PC-9 (cell line): Measurements from ENCODE around the gene MSS51. TPM values are rescaled to one million over a fixed set of nuclear protein-coding genes. Genes with fewer than 3 reads are reported as not detected.

ENCODE experiments used
- BruUV-seq: library from RNA; stranded (reverse); fragments of 400-500 nt; replicated peaks from 2 replicates; lab custom pipeline; 2021; lab: Mats Ljungman, UMichigan
- CTCF ChIA-PET: fragments of 300-600 bp; sonication (Branson Sonifier 250); formaldehyde crosslinking; loops from one replicate; lab custom pipeline; 2022; ENCODE audit warnings: antibody characterized with exemption; lab: Charles Lee
- POLR2A ChIA-PET: fragments of 300-600 bp; sonication (Branson Sonifier 250); formaldehyde crosslinking; loops from one replicate; lab custom pipeline; 2022; ENCODE audit warnings: antibody characterized with exemption; ENCODE audit not compliant: unreplicated experiment; lab: Charles Lee
- DNase-seq, 2 experiments: peaks; one replicate each; pipeline versions ENCODE4 v3.0.0 to v3.0.0-alpha.2; 2015 to 2022; ENCODE audit warnings: mixed read lengths in 1 of 2
- H2AFZ ChIP-seq: fragments of 200-600 bp; sonication (generic); 2 replicates; pipeline ENCODE4 v1.8.1; 2017; ENCODE audit warnings: antibody characterized with exemption
- H3F3A ChIP-seq: fragments of 200-600 bp; sonication (generic); 2 replicates; pipeline ENCODE4 v1.8.1; 2017; ENCODE audit warnings: antibody characterized with exemption, mild to moderate bottlenecking, low read depth; ENCODE audit not compliant: insufficient read depth
- H3K27ac ChIP-seq: fragments of 200-600 bp; sonication (generic); 2 replicates; pipeline ENCODE4 v1.6.1; 2016; ENCODE audit warnings: mixed run types
- H3K27me3 ChIP-seq: fragments of 200-600 bp; sonication (generic); 2 replicates; pipeline ENCODE4 v1.6.1; 2016; ENCODE audit warnings: low read depth, mixed run types; ENCODE audit not compliant: insufficient read depth
- H3K36me3 ChIP-seq: fragments of 200-600 bp; sonication (generic); 2 replicates; pipeline ENCODE4 v1.6.1; 2016; ENCODE audit warnings: low read depth, mixed run types
- H3K4me1 ChIP-seq: fragments of 200-600 bp; sonication (generic); replicated peaks from 2 replicates; pipeline ENCODE4 v1.6.1; 2016; ENCODE audit warnings: mixed run types; ENCODE audit not compliant: insufficient read depth
- H3K4me2 ChIP-seq: fragments of 200-600 bp; sonication (generic); 2 replicates; pipeline ENCODE4 v1.6.1; 2017; ENCODE audit warnings: mixed run types
- H3K4me3 ChIP-seq: fragments of 200-600 bp; sonication (generic); 2 replicates; pipeline ENCODE4 v1.6.1; 2016; ENCODE audit warnings: mixed run types
- H3K79me2 ChIP-seq: fragments of 200-600 bp; sonication (generic); 2 replicates; pipeline ENCODE4 v1.6.1; 2017; ENCODE audit warnings: low read depth, mixed run types
- H3K9me2 ChIP-seq: fragments of 200-600 bp; sonication (generic); 2 replicates; pipeline ENCODE4 v1.8.1; 2017; ENCODE audit warnings: mild to moderate bottlenecking; ENCODE audit not compliant: insufficient read depth
- H3K9me3 ChIP-seq: fragments of 200-600 bp; sonication (generic); 2 replicates; pipeline ENCODE4 v1.8.1; 2016; ENCODE audit warnings: low read depth; ENCODE audit not compliant: insufficient read depth
- H4K20me1 ChIP-seq: fragments of 200-600 bp; sonication (generic); 2 replicates; pipeline ENCODE4 v1.8.1; 2017; ENCODE audit not compliant: insufficient read depth
- EZH2 ChIP-seq: fragments of 200-600 bp; sonication (generic); IDR thresholded peaks from 2 replicates; pipeline ENCODE4 v1.8.0; 2017; ENCODE audit warnings: antibody characterized with exemption, low read depth
- intact Hi-C: fragments of 100-400 bp; cut with micrococcal nuclease; formaldehyde crosslinking; loops from one replicate; pipeline ENCODE4 v1.10.0; 2022; ENCODE audit not compliant: unreplicated experiment
- total RNA-seq: library from RNA; stranded (reverse); gene quantifications from 2 replicates; pipeline ENCODE4 v1.2.3, GENCODE V29; 2021
- TF ChIP-seq, protein P1 (sequence below): fragments of 200-600 bp; sonication (generic); conservative IDR thresholded peaks from 2 replicates; pipeline ENCODE4 v1.6.1; 2017; ENCODE audit warnings: mixed run types, antibody characterized with exemption, mild to moderate bottlenecking, moderate library complexity

The MSS51 gene
- total RNA-seq, 1 experiment from 2014 or later, result 2.4 TPM

DNA sequence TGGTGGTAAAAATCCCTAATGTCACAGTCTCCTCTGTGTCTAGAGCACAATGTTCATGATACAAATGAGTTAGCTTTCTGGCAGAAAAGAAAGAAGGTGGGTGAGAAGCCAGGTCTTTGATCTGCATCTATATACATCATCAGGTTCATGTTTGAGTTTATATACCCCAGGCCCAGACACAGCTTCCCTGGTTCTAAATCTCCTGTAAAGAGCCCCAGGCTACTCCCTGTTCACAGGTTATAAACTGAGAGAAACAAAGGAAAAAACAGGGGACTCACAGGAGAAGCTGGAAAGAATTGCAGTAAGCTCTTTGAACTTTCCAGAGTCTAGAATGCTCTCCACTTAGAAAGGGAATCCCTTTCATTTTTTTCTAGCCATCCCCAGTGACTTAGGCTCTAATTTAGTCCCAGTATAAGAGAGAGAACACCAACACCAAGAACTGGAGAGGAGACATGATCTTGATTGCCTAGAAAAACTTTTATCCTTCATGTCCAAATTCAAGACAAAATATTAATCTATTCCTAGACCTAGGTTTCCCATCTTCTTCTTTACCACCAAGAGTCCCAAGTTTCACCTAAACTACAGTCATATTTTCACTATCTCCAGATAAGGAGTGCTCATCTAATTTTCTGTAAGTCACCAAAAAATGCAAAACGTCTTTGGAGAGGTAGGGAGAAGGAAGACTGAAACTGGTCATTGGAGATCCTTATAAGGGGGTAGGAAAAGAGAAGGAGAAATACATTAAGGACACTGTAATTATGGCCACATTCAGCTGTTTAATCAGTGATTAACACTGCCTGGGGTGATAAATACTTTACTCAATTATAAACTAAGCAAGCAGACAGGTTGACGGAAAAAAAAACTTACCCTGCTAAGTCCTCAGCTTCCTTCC is 469 bp downstream of the MSS51 start:
- BruUV-seq, result no TSS peak
- H3F3A ChIP-seq, result no peaks in the 10 kb centered on the region; the same call in 1 of the 2 replicates
- ChIA-PET POLR2A (no interaction called here), CTCF (no interaction called here)
- H3K4me2 ChIP-seq, result no peak overlapping the region
- H3K9me2 ChIP-seq, result no peaks in the 10 kb centered on the region; the same call in 1 of the 2 replicates
- H3K9me3 ChIP-seq, result no peaks in the 10 kb centered on the region
- H3K27ac ChIP-seq, result no peak overlapping the region
- no peak overlapping the region for H3K4me3 ChIP-seq
- no peaks in the 10 kb centered on the region for H3K36me3 ChIP-seq
- TF ChIP-seq, protein P1, sequence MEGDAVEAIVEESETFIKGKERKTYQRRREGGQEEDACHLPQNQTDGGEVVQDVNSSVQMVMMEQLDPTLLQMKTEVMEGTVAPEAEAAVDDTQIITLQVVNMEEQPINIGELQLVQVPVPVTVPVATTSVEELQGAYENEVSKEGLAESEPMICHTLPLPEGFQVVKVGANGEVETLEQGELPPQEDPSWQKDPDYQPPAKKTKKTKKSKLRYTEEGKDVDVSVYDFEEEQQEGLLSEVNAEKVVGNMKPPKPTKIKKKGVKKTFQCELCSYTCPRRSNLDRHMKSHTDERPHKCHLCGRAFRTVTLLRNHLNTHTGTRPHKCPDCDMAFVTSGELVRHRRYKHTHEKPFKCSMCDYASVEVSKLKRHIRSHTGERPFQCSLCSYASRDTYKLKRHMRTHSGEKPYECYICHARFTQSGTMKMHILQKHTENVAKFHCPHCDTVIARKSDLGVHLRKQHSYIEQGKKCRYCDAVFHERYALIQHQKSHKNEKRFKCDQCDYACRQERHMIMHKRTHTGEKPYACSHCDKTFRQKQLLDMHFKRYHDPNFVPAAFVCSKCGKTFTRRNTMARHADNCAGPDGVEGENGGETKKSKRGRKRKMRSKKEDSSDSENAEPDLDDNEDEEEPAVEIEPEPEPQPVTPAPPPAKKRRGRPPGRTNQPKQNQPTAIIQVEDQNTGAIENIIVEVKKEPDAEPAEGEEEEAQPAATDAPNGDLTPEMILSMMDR, result no peak
- no peak for TF ChIP-seq EZH2
- H2AFZ ChIP-seq, result no peak overlapping the region
- no peak for DNase-seq
- intact Hi-C loops, result no loop called here
- H3K79me2 ChIP-seq, result no peaks in the 10 kb centered on the region
- no peaks in the 10 kb centered on the region for H4K20me1 ChIP-seq
- H3K4me1 ChIP-seq, result no peaks in the 10 kb centered on the region
- no peaks in the 10 kb centered on the region for H3K27me3 ChIP-seq

DNA sequence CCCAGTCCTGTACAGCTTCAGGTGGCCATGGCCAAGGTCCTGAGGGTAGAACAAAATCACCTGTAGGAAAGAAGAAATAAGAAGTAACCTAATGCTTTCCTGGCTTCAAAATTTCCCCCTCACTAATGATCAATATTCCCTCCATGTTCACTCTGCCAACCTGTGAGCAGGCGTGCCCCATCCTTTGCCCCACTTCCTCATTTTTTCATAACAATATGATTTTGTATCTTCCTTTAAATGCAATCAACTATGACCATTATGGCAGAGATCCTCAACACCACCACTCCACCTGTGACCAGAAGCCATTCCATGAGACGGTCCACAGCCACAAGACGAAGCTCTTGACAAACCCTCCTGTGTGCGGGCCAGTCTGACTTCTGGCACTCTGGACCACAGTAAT is 7.0 kb downstream of the MSS51 start:
- no peak overlapping the region for H3K4me3 ChIP-seq
- H3K9me3 ChIP-seq, result no peaks in the 10 kb centered on the region
- intact Hi-C loops, result no loop called here
- H3K4me2 ChIP-seq, result no peak overlapping the region
- POLR2A ChIA-PET, result no interaction called here
- CTCF ChIA-PET, result no interaction called here
- H3K4me1 ChIP-seq, result no peaks in the 10 kb centered on the region
- no peaks in the 10 kb centered on the region for H3K79me2 ChIP-seq
- H3K9me2 ChIP-seq, result no peaks in the 10 kb centered on the region; the same call in 1 of the 2 replicates
- H3K27ac ChIP-seq, result no peak overlapping the region
- H3K36me3 ChIP-seq, result no peaks in the 10 kb centered on the region
- no TSS peak for BruUV-seq
- no peak for TF ChIP-seq EZH2
- TF ChIP-seq, protein P1, result no peak
- H4K20me1 ChIP-seq, result no peaks in the 10 kb centered on the region
- H2AFZ ChIP-seq, result no peak overlapping the region
- H3F3A ChIP-seq, result no peaks in the 10 kb centered on the region
- DNase-seq, result no peak
- no peaks in the 10 kb centered on the region for H3K27me3 ChIP-seq

DNA sequence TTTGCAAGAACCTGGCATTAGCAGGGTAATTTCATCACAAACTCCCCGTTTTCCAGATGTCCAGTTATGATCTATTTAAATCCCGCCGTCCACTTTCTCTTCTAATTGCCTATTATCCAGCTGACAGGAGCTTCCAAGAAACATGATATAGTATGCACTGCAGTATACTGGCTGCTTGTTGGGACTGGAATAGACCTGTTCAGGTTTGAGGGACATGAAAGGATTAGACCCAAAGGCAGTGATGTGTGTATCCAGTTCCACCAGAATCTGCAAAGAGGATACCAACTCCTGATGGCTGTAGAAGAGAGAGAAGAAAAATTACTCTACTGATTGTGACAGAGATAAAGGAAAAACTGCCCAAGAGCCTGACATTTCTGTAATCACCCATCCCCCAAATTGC is 8.9 kb downstream of the MSS51 start:
- no peaks in the 10 kb centered on the region for H3K9me3 ChIP-seq
- DNase-seq, result no peak
- peaks cover 3% of the 10 kb centered on the region; the same call in 1 of the 2 replicates for H3K4me1 ChIP-seq
- H4K20me1 ChIP-seq, result no peaks in the 10 kb centered on the region
- no peak for TF ChIP-seq EZH2
- TF ChIP-seq, protein P1, result no peak
- H2AFZ ChIP-seq, result no peak overlapping the region
- intact Hi-C loops, result no loop called here
- BruUV-seq, result no TSS peak
- no peak overlapping the region for H3K4me3 ChIP-seq
- H3K27ac ChIP-seq, result no peak overlapping the region
- ChIA-PET CTCF (no interaction called here), POLR2A (interaction anchor here (0.5 kb wide), 1 partner anchor 11 kb away, joined by 5 read pairs; no protein-coding TSS in a partner anchor)
- 0 out of 2 replicates have a peak, but pooled peaks cover 9% of the 10 kb centered on the region for H3F3A ChIP-seq
- H3K4me2 ChIP-seq, result no peak overlapping the region
- no peaks in the 10 kb centered on the region for H3K9me2 ChIP-seq
- H3K79me2 ChIP-seq, result no peaks in the 10 kb centered on the region
- H3K36me3 ChIP-seq, result no peaks in the 10 kb centered on the region
- H3K27me3 ChIP-seq, result no peaks in the 10 kb centered on the region
